Uterus (tissue), 4 donors: ENCODE measurements around the gene OTOR. TPM values are rescaled to one million over a fixed set of nuclear protein-coding genes. Genes with fewer than 3 reads are reported as not detected.

Experiments used
- DNase-seq, 2 donors: peaks; one replicate each; pipeline ENCODE4 v3.0.0-alpha.2; 2019 to 2020
- H3K27ac ChIP-seq, 2 donors: fragments of 200-600 bp; sonication (generic); 1 replicate in 1 of 2; 2 replicates in 1 of 2; pipeline ENCODE4 v1.5.1; 2016 to 2018
- H3K27me3 ChIP-seq, 2 donors: fragments of 200-600 bp; sonication (generic); one replicate each; pipeline ENCODE4 v1.5.1; 2018 to 2019; ENCODE audit warnings: control low read depth in 1 of 2
- H3K36me3 ChIP-seq, 2 donors: fragments of 200-600 bp; sonication (generic); one replicate each; pipeline ENCODE4 v1.5.1; 2019; ENCODE audit warnings: control low read depth in 1 of 2
- H3K4me1 ChIP-seq, 2 donors: fragments of 200-600 bp; sonication (generic); one replicate each; pipeline ENCODE4 v1.5.1; 2018 to 2019; ENCODE audit warnings: control low read depth in 1 of 2
- H3K4me3 ChIP-seq, 2 donors: fragments of 200-600 bp; sonication (generic); 1 replicate in 1 of 2; 2 replicates in 1 of 2; pipeline ENCODE4 v1.5.1; 2018 to 2019; ENCODE audit warnings: mild to moderate bottlenecking in 1 of 2
- H3K9me3 ChIP-seq, 2 donors: fragments of 200-600 bp; sonication (generic); one replicate each; pipeline ENCODE4 v1.5.1; 2019; ENCODE audit warnings: control low read depth in 1 of 2
- POLR2A ChIP-seq, 2 donors: fragments of 450-650 bp; IDR thresholded peaks; one replicate each; pipeline ENCODE4 v1.6.1; 2016; ENCODE audit warnings: antibody characterized with exemption in 2 of 2, mild to moderate bottlenecking in 1 of 2, moderate library complexity in 1 of 2
- intact Hi-C: fragments of 100-400 bp; cut with DNase I; formaldehyde crosslinking; loops from one replicate; pipeline ENCODE4 v1.15.1; 2023; ENCODE audit warnings: low total_unique reads
- total RNA-seq, 4 donors: library from RNA; depleted of rRNA in 3 of 4; stranded (reverse); fragments of >200 nt in 3 of 4; gene quantifications; one replicate each; pipeline versions ENCODE4 v1.1.0 to v1.2.4, GENCODE V29; 2014 to 2023
- TF ChIP-seq, protein P1 (sequence below), 4 experiments: fragments of 200-600 bp in 2 of 4; fragments of 450-650 bp in 2 of 4; sonication (generic) in 2 of 4; IDR thresholded peaks; one replicate each; pipeline ENCODE4 v1.5.1; 2016 to 2019; ENCODE audit warnings: antibody characterized with exemption in 4 of 4, mild to moderate bottlenecking in 2 of 4, moderate library complexity in 1 of 4
- donor health status: DM: yes; HTN: yes; CAD: no.

The OTOR gene
- total RNA-seq, 4 donors from 2014 or later: not detected

DNA sequence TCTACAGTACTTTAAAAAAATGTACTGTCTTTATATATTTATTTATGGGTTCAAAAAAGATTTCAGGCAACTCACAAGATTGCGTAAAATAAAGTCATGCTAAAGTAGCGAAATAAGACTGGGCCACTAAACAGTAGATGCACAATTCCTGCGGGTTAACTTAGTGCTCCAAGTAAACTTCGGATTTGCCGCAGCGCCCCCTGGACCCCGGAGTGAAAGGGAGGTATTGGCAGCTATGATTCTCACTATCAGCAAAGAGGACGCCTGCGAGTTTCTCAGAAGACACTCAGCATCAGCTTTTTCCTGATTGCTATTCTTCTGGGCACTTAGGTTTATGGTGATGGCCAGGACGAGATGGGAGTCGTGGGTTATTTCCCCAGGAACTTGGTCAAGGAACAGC is 1.4 kb downstream of the OTOR start:
- TF ChIP-seq POLR2A (IDR thresholded peaks at IDR 0.05): no peak
- TF ChIP-seq, protein P1, sequence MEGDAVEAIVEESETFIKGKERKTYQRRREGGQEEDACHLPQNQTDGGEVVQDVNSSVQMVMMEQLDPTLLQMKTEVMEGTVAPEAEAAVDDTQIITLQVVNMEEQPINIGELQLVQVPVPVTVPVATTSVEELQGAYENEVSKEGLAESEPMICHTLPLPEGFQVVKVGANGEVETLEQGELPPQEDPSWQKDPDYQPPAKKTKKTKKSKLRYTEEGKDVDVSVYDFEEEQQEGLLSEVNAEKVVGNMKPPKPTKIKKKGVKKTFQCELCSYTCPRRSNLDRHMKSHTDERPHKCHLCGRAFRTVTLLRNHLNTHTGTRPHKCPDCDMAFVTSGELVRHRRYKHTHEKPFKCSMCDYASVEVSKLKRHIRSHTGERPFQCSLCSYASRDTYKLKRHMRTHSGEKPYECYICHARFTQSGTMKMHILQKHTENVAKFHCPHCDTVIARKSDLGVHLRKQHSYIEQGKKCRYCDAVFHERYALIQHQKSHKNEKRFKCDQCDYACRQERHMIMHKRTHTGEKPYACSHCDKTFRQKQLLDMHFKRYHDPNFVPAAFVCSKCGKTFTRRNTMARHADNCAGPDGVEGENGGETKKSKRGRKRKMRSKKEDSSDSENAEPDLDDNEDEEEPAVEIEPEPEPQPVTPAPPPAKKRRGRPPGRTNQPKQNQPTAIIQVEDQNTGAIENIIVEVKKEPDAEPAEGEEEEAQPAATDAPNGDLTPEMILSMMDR (IDR thresholded peaks at IDR 0.05): no peak
- Histone ChIP-seq H3K4me1 (no peaks in the 10 kb centered on the region), H3K9me3 (no peaks in the 10 kb centered on the region), H3K4me3 (no peak overlapping the region), H3K27ac (no peak overlapping the region), H3K27me3 (no peaks in the 10 kb centered on the region), H3K36me3 (no peaks in the 10 kb centered on the region)
- intact Hi-C loops: no loop called here
- no peak for DNase-seq

GRCh38 chr20:16752082-16752481 is 3.9 kb downstream of the OTOR start:
- TF ChIP-seq POLR2A (IDR thresholded peaks at IDR 0.05): no peak
- TF ChIP-seq, protein P1 (IDR thresholded peaks at IDR 0.05): no peak
- intact Hi-C loops: no loop called here
- H3K36me3 ChIP-seq: no peaks in the 10 kb centered on the region
- no peaks in the 10 kb centered on the region for H3K4me1 ChIP-seq
- H3K9me3 ChIP-seq: no peaks in the 10 kb centered on the region
- H3K27ac ChIP-seq: no peak overlapping the region
- H3K4me3 ChIP-seq: no peak overlapping the region
- H3K27me3 ChIP-seq: no peaks in the 10 kb centered on the region
- no peak for DNase-seq

GRCh38 chr20:16752901-16753300 is 4.7 kb downstream of the OTOR start:
- Histone ChIP-seq H3K36me3 (no peaks in the 10 kb centered on the region), H3K27me3 (no peaks in the 10 kb centered on the region), H3K27ac (no peak overlapping the region), H3K4me3 (no peak overlapping the region), H3K4me1 (no peaks in the 10 kb centered on the region), H3K9me3 (no peaks in the 10 kb centered on the region)
- intact Hi-C loops: no loop called here
- DNase-seq: no peak
- TF ChIP-seq, protein P1 (IDR thresholded peaks at IDR 0.05): no peak
- TF ChIP-seq POLR2A (IDR thresholded peaks at IDR 0.05): no peak

DNA sequence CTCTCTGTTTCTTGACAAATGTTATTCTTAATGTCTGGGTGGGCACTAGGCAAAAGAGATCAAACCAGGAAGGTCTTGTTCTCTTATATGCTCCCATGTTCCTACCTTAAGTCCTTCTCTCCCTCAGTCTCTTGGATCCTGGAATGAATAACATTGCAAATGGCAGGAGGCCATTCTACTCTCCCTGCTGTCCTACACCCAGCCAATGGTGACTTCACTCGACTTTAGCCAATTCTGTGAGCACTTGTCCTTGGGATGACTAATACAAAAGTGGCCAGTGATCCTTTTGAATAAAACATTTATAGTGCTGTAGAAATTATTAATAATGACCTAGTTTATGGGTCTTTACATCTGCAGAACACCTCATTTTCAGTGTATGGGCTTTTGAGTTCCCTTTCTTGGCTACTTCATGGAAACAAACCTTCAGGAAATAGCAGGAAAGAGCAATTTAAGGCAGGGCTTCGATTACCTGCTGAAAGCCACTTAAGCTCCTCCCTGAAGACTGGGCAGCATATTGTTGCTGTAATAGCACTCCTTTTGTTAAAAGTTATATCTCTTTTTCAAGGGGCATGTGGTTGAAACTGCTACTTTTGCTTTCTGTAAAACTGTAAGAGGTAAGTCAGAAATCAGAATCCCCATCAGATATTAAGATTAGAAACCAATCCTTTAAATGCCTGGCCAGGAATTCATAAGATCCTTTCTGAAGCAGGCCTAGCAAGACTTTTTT is 10.5 kb downstream of the OTOR start:
- H3K27ac ChIP-seq: no peak overlapping the region
- TF ChIP-seq POLR2A (IDR thresholded peaks at IDR 0.05): no peak
- DNase-seq: no peak
- no peaks in the 10 kb centered on the region for H3K27me3 ChIP-seq
- H3K4me3 ChIP-seq: no peak overlapping the region
- no peaks in the 10 kb centered on the region for H3K4me1 ChIP-seq
- intact Hi-C loops: no loop called here
- H3K9me3 ChIP-seq: no peaks in the 10 kb centered on the region
- H3K36me3 ChIP-seq: no peaks in the 10 kb centered on the region

GRCh38 chr20:16759181-16759563 is 11.0 kb downstream of the OTOR start:
- intact Hi-C loops: no loop called here
- H3K4me1 ChIP-seq: no peaks in the 10 kb centered on the region
- H3K27me3 ChIP-seq: no peaks in the 10 kb centered on the region
- H3K27ac ChIP-seq: no peak overlapping the region
- no peaks in the 10 kb centered on the region for H3K36me3 ChIP-seq
- H3K9me3 ChIP-seq: no peaks in the 10 kb centered on the region
- H3K4me3 ChIP-seq: no peak overlapping the region
- TF ChIP-seq, protein P1 (IDR thresholded peaks at IDR 0.05): no peak
- TF ChIP-seq POLR2A (IDR thresholded peaks at IDR 0.05): no peak
- no peak for DNase-seq
